Activated T-cell treated with anti-CD3 and anti-CD28 coated beads, Interleukin-2, amount 50 U/mL, for 24 hours (primary cell): ENCODE results near the gene TMEM176B.

Experiments used
- DNase-seq: peaks from one replicate; pipeline ENCODE4 v3.0.0-alpha.2; 2020
- H3K27ac Mint-ChIP-seq: 2 replicates; pipeline ENCODE4 v1.8.0; 2020; ENCODE audit warnings: mild to moderate bottlenecking, mixed read lengths
- H3K27me3 Mint-ChIP-seq: 2 replicates; pipeline ENCODE4 v1.8.0; 2020; ENCODE audit warnings: mixed read lengths
- H3K36me3 Mint-ChIP-seq: 2 replicates; pipeline ENCODE4 v1.8.0; 2020; ENCODE audit warnings: low read depth, mixed read lengths
- H3K4me1 Mint-ChIP-seq: 2 replicates; pipeline ENCODE4 v1.8.0; 2020; ENCODE audit warnings: low read depth, mixed read lengths
- H3K4me3 Mint-ChIP-seq: 2 replicates; pipeline ENCODE4 v1.8.0; 2020; ENCODE audit warnings: mild to moderate bottlenecking, moderate library complexity, mixed read lengths
- H3K9me3 Mint-ChIP-seq: 2 replicates; pipeline ENCODE4 v1.8.0; 2020; ENCODE audit warnings: mixed read lengths

TMEM176B gene

DNA sequence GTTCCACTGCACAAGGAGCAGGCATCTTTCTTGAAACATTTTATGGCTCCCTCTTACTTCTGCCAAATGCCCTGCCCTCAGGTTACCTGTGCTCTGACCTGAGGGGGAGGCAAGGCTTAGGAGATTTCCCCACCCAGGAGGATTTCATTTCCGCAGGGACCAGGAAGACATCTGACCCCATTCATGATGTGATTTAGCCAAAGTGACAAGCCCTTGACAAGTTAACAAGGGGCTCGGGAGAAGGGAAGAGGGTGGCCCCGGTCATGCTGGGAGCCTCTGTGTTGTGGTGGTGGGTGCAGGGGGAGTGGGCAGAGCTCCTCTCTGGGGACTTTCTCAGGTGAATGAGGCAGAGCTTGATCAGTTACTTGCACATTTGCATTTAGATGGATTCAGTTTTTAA, 44.0 kb downstream of the TMEM176B start:
- no peak for DNase-seq
- no peaks in the 10 kb centered on the region for H3K36me3 Mint-ChIP-seq
- peak overlapping the region; percentile 91 for H3K27ac Mint-ChIP-seq

GRCh38 chr7:150755473-150756099, 44.6 kb downstream of the TMEM176B start:
- Mint-ChIP-seq H3K4me3 (peak overlapping the region; percentile 61), H3K27ac (peak overlapping the region; percentile 91), H3K27me3 (no peaks in the 10 kb centered on the region), H3K9me3 (no peaks in the 10 kb centered on the region), H3K4me1 (peaks cover 60% of the 10 kb centered on the region), H3K36me3 (no peaks in the 10 kb centered on the region)
- peak; percentile 66 for DNase-seq

More for the DNA sequence above, 44.0 kb downstream of the TMEM176B start:
- peaks cover 56% of the 10 kb centered on the region for H3K4me1 Mint-ChIP-seq
- H3K27me3 Mint-ChIP-seq: no peaks in the 10 kb centered on the region
- peaks cover under 1% of the 10 kb centered on the region for H3K9me3 Mint-ChIP-seq
- peak overlapping the region; percentile 61 for H3K4me3 Mint-ChIP-seq

- H3K27ac Mint-ChIP-seq: peak overlapping the region; percentile 91
- H3K4me3 Mint-ChIP-seq: peak overlapping the region; percentile 61
- H3K36me3 Mint-ChIP-seq: no peaks in the 10 kb centered on the region
- H3K4me1 Mint-ChIP-seq: peaks cover 66% of the 10 kb centered on the region
- DNase-seq: no peak
- no peaks in the 10 kb centered on the region for H3K9me3 Mint-ChIP-seq
- no peaks in the 10 kb centered on the region for H3K27me3 Mint-ChIP-seq
Observed at GRCh38 chr7:150754951-150755350, 45.2 kb downstream of the TMEM176B start.

GRCh38 chr7:150753826-150754603, 46.1 kb downstream of the TMEM176B start:
- peak overlapping the region; percentile 98 for H3K27ac Mint-ChIP-seq
- peak; percentile 47 for DNase-seq
- peaks cover 75% of the 10 kb centered on the region for H3K4me1 Mint-ChIP-seq
- no peaks in the 10 kb centered on the region for H3K36me3 Mint-ChIP-seq
- no peaks in the 10 kb centered on the region for H3K27me3 Mint-ChIP-seq
- no peak overlapping the region for H3K4me3 Mint-ChIP-seq
- no peaks in the 10 kb centered on the region for H3K9me3 Mint-ChIP-seq

DNA sequence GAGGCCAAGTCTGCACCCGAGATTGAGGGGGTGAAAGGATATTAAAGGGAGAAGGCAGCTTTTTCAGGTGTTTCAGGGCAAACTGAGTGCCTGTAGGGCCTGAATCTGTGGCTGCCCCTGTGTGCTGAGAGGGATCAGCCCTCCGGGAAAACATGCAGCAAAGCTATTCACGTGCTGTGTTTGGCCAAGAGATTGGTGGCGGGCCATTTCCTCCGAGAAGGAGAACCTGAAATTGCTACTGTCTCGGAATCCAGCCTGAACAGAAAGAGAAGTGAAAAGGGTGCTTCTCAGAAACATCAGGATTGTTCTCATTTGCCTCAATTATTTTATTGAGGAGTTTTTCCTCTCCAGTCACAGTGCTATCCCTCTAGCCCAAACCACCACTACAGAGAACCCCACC, 46.9 kb downstream of the TMEM176B start:
- H3K27ac Mint-ChIP-seq: peak overlapping the region; percentile 98
- H3K4me3 Mint-ChIP-seq: no peak overlapping the region
- peaks cover 83% of the 10 kb centered on the region for H3K4me1 Mint-ChIP-seq
- no peaks in the 10 kb centered on the region for H3K36me3 Mint-ChIP-seq
- H3K9me3 Mint-ChIP-seq: no peaks in the 10 kb centered on the region
- no peaks in the 10 kb centered on the region for H3K27me3 Mint-ChIP-seq
- no peak for DNase-seq

DNA sequence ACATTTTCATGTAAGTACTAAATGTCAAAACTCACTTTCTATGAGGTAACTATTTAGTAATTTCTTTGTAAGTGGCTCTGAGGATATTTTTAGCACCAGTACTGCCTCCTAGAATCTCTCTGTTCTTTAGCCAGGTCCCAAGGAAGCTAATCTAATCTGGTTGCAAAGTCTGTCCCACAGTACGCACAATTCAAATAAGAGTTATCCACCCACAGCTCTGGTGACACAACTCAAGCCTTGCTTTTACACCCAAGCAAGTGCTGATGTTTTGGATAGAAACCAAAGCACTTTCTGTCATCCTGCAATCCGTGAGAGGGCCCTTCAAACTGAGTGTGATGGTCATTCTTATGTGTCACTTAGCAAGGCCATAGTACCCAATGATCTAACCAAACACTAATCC, 48.5 kb downstream of the TMEM176B start:
- Mint-ChIP-seq H3K27me3 (no peaks in the 10 kb centered on the region), H3K4me1 (peaks cover 91% of the 10 kb centered on the region), H3K9me3 (no peaks in the 10 kb centered on the region), H3K4me3 (peak overlapping the region; percentile 4), H3K27ac (peak overlapping the region; percentile 81), H3K36me3 (peaks cover under 1% of the 10 kb centered on the region)
- DNase-seq: no peak

GRCh38 chr7:150748376-150748775, 51.8 kb downstream of the TMEM176B start:
- DNase-seq: no peak
- Mint-ChIP-seq H3K9me3 (no peaks in the 10 kb centered on the region), H3K27me3 (no peaks in the 10 kb centered on the region), H3K27ac (peak overlapping the region; percentile 85), H3K4me1 (peaks cover 92% of the 10 kb centered on the region), H3K36me3 (peaks cover 30% of the 10 kb centered on the region), H3K4me3 (no peak overlapping the region)

- Mint-ChIP-seq H3K27me3 (no peaks in the 10 kb centered on the region), H3K4me3 (peak overlapping the region; percentile 35), H3K36me3 (peaks cover 45% of the 10 kb centered on the region), H3K9me3 (no peaks in the 10 kb centered on the region), H3K4me1 (peaks cover 92% of the 10 kb centered on the region), H3K27ac (peak overlapping the region; percentile 85)
- no peak for DNase-seq
Observed at GRCh38 chr7:150746921-150747320, 53.2 kb downstream of the TMEM176B start.

- peak; percentile 43 for DNase-seq
- Mint-ChIP-seq H3K36me3 (peaks cover 55% of the 10 kb centered on the region), H3K4me3 (no peak overlapping the region), H3K9me3 (no peaks in the 10 kb centered on the region), H3K27me3 (no peaks in the 10 kb centered on the region), H3K27ac (peak overlapping the region; percentile 97), H3K4me1 (peaks cover 97% of the 10 kb centered on the region)
Observed at GRCh38 chr7:150745876-150746275, 54.3 kb downstream of the TMEM176B start.

- Mint-ChIP-seq H3K4me1 (peaks cover 97% of the 10 kb centered on the region), H3K36me3 (peaks cover 63% of the 10 kb centered on the region), H3K9me3 (peaks cover 4% of the 10 kb centered on the region), H3K27ac (peak overlapping the region; percentile 97), H3K4me3 (peak overlapping the region; percentile 86), H3K27me3 (no peaks in the 10 kb centered on the region)
- DNase-seq: peak; percentile 44
Observed at GRCh38 chr7:150745086-150745485, 55.1 kb downstream of the TMEM176B start.

DNA sequence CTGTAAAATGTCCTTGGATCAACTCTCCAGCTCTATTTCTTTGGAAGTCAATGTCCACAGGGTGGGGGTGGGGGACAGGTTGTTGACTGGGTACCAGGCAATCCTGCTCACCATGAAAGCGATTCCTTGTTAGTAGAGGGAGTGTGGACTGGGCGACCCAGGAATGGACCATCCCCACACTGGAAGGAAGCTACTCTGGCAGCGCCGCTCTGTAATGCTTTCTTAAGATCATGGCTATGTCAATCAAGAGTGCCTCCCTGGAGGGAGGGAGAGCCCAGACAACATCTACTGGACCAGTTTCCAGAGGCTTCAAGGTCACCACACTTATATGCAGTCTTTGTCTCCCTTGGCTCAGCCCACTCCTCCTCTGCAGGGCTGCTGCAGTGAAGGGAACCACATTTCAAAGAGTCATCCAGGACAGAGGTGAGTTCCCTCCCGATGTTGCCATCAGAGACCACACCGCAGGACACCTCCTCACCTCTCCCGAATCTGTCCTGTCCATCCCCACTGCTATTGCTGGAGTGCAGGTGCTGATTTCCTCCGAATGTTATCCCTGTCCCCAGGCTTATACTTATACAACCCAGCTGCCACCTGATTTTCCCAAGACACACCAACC, 56.0 kb downstream of the TMEM176B start:
- Mint-ChIP-seq H3K9me3 (peaks cover 4% of the 10 kb centered on the region), H3K4me1 (peaks cover 95% of the 10 kb centered on the region), H3K36me3 (peaks cover 71% of the 10 kb centered on the region), H3K27ac (peak overlapping the region; percentile 97), H3K27me3 (no peaks in the 10 kb centered on the region), H3K4me3 (peak overlapping the region; percentile 86)
- DNase-seq: peak; percentile 40

DNA sequence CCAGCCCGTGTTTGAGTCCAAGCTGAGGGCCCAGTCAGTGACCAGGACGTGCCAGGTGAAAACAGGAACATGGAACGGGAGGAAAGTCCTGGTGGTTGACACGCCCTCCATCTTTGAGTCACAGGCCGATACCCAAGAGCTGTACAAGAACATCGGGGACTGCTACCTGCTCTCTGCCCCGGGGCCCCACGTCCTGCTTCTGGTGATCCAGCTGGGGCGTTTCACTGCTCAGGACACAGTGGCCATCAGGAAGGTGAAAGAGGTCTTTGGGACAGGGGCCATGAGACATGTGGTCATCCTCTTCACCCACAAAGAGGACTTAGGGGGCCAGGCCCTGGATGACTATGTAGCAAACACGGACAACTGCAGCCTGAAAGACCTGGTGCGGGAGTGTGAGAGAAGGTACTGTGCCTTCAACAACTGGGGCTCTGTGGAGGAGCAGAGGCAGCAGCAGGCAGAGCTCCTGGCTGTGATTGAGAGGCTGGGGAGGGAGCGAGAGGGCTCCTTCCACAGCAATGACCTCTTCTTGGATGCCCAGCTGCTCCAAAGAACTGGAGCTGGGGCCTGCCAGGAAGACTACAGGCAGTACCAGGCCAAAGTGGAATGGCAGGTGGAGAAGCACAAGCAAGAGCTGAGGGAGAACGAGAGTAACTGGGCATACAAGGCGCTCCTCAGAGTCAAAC, 57.7 kb downstream of the TMEM176B start:
- peak overlapping the region; percentile 86 for H3K4me3 Mint-ChIP-seq

More for the DNA sequence above, 57.7 kb downstream of the TMEM176B start:
- peak; percentile 62 for DNase-seq
- Mint-ChIP-seq H3K27me3 (no peaks in the 10 kb centered on the region), H3K4me1 (peaks cover 79% of the 10 kb centered on the region), H3K36me3 (peaks cover 88% of the 10 kb centered on the region), H3K27ac (peak overlapping the region; percentile 97), H3K9me3 (peaks cover 4% of the 10 kb centered on the region)
